Testis (tissue), 3 donors: ENCODE data around the gene PTEN. TPM values are rescaled to one million over a fixed set of nuclear protein-coding genes. Genes with fewer than 3 reads are reported as not detected.

Source experiments
- DNase-seq: peaks from one replicate; pipeline ENCODE4 v3.0.0-alpha.2; 2019
- H3K27ac ChIP-seq, 2 donors: fragments of 200-600 bp; sonication (generic); one replicate each; pipeline ENCODE4 v1.5.1; 2019
- H3K27me3 ChIP-seq: fragments of 200-600 bp; sonication (generic); one replicate; pipeline ENCODE4 v1.5.1; 2019
- H3K36me3 ChIP-seq: fragments of 200-600 bp; sonication (generic); one replicate; pipeline ENCODE4 v1.5.1; 2017; ENCODE audit warnings: low read depth; ENCODE audit errors: missing control alignments
- H3K4me1 ChIP-seq: fragments of 200-600 bp; sonication (generic); one replicate; pipeline ENCODE4 v1.5.1; 2019
- H3K4me3 ChIP-seq, 2 donors: fragments of 200-600 bp; sonication (generic); one replicate each; pipeline ENCODE4 v1.5.1; 2017 to 2019
- H3K9me3 ChIP-seq: fragments of 200-600 bp; sonication (generic); one replicate; pipeline ENCODE4 v1.5.1; 2017
- POLR2A ChIP-seq: fragments of 450-650 bp; IDR thresholded peaks from one replicate; pipeline ENCODE4 v1.6.1; 2017; ENCODE audit warnings: antibody characterized with exemption, mild to moderate bottlenecking, moderate library complexity
- WGBS, 2 donors: methylation state at CpG; one replicate each; pipeline ENCODE4 v1.1.5; 2018; 5-methylcytosine and 5-hydroxymethylcytosine counted together
- intact Hi-C: fragments of 100-400 bp; cut with DNase I; formaldehyde crosslinking; loops from one replicate; pipeline ENCODE4 v1.15.1; 2023; ENCODE audit warnings: low total_unique reads
- polyA plus RNA-seq: library from polyadenylated mRNA; stranded (reverse); fragments of 350-450 nt; fragmentation: Illumina TruSeq; extraction: RNeasy Lipid Tissue Mini Kit (QIAGEN cat#74804); gene quantifications from one replicate; pipeline ENCODE4 v1.2.3, GENCODE V29; 2014; ENCODE audit warnings: low read depth, low replicate concordance; ENCODE audit not compliant: insufficient read depth
- total RNA-seq, 2 donors: library from RNA; depleted of rRNA; stranded (reverse); fragments of >200 nt; gene quantifications; one replicate each; pipeline ENCODE4 v1.2.3, GENCODE V29; 2016
- TF ChIP-seq, protein P1 (sequence below), 3 experiments: fragments of 450-650 bp in 2 of 3; fragments of 200-600 bp in 1 of 3; sonication (generic) in 1 of 3; IDR thresholded peaks; one replicate each; pipeline ENCODE4 v1.5.1; 2016 to 2019; ENCODE audit warnings: antibody characterized with exemption in 3 of 3, mild to moderate bottlenecking in 2 of 3, moderate library complexity in 1 of 3

PTEN gene
- total and polyA plus RNA-seq, 3 donors from 2014 or later: 85.4 to 118 (median 96.8) TPM

DNA sequence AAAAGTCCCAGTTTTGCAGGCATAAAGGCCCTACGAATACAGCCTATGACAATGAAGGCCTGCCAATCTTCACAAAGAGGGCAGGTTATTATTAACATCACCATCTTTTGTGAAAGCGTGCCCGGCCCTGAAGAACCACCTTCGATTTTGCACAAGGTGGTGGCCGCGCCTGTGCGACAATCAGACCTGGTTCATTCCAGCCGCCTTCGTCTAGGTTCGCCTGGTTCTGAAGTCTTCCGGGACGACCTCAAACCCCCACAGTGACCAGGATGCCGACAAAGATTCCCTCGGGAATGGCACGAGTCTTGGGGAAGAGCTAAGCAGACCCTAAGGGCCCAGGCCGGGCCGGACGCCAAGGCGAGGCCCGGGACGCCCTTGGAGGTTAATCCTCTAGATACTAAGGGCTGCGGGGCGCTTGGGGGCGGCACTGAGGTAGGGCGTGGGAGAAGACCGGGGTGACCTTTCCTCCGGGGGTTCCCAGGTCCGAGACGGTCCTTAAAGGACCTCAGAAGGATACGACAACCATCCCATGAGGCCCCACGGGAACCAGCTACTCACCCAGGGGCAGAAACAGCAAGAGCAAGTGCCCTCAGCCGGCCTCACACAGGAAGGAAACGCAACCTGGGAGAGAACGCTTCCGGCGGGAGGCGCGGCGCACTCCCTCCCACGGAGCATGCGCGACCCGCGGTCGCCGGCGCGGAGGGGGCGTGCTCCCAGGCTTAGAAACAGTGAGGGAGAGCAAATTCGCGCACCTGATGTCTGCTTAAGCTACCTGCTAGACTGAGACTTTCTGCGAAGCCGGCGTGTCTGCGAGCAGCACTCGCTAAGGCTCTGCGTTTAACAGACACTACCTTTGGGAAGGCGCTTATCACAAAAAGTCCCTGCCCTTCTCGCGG, 45.6 kb upstream of the PTEN start, which contains the start of gene ATAD1:
Gene ATAD1, minus strand, starts transcription at position 618 of the 896 bp plus-strand sequence. CDS start 3,627 bp downstream, outside the sequence.
- peaks cover 3% of the 10 kb centered on the region for H3K4me1 ChIP-seq
- no peaks in the 10 kb centered on the region for H3K36me3 ChIP-seq
- H3K27ac ChIP-seq: peak within 1 kb of the TSS; percentile 81 to 89
- TF ChIP-seq, protein P1, sequence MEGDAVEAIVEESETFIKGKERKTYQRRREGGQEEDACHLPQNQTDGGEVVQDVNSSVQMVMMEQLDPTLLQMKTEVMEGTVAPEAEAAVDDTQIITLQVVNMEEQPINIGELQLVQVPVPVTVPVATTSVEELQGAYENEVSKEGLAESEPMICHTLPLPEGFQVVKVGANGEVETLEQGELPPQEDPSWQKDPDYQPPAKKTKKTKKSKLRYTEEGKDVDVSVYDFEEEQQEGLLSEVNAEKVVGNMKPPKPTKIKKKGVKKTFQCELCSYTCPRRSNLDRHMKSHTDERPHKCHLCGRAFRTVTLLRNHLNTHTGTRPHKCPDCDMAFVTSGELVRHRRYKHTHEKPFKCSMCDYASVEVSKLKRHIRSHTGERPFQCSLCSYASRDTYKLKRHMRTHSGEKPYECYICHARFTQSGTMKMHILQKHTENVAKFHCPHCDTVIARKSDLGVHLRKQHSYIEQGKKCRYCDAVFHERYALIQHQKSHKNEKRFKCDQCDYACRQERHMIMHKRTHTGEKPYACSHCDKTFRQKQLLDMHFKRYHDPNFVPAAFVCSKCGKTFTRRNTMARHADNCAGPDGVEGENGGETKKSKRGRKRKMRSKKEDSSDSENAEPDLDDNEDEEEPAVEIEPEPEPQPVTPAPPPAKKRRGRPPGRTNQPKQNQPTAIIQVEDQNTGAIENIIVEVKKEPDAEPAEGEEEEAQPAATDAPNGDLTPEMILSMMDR (IDR thresholded peaks at IDR 0.05): peak in 1 of 3 experiments; percentile 22
- TF ChIP-seq POLR2A: no peak
- H3K9me3 ChIP-seq: no peaks in the 10 kb centered on the region
- intact Hi-C loops: no loop called here
- WGBS, 2 donors: 0% methylated on average over 28 to 54 of the region's 60 CpGs
- DNase-seq: peak; percentile 90
- H3K4me3 ChIP-seq: peak within 1 kb of the TSS; percentile 77 to 89
- no peaks in the 10 kb centered on the region for H3K27me3 ChIP-seq

DNA sequence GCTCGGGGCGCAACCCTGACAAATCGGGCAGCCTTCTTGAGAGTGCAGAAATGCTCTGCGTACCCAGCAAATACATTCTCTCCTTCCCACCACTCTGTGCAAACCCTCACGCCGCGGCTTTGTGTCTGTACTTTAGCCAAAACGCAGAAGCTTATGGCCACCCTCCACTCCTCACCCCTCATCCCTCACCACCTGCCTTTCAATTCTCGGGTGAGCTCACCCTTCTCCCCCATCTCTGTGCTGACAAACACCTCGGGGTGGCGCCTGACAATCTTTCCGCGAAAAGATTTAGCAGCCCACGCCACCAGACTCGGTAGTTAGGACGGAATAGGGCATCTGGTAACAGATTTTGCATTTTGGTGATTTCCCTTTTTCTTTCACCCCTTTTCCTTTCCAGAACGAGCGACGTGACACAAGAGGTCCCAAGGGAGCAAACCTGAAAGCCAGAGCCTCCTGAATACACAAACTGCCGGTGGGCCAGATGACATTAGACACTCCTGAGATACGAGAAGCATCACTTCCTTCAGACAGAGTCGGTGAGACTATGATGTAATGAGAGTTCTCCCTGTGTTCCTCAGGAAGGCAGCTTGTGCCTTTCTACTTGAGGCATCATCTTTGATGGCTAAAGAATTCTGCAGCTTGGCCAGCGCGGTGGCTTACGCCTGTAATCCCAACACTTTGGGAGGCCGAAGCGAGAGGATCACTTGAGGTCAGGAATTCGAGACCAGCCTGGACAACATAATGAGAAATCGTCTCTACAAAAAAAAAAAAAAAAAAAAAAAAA, 44.7 kb upstream of the PTEN start:
- intact Hi-C loops: no loop called here
- Histone ChIP-seq H3K27ac (peak overlapping the region; percentile 81 to 89), H3K4me1 (peaks cover 3% of the 10 kb centered on the region), H3K4me3 (peak overlapping the region; percentile 77 to 89), H3K27me3 (no peaks in the 10 kb centered on the region), H3K9me3 (no peaks in the 10 kb centered on the region), H3K36me3 (no peaks in the 10 kb centered on the region)
- TF ChIP-seq, protein P1 (IDR thresholded peaks at IDR 0.05): no peak
- TF ChIP-seq POLR2A: no peak
- WGBS, 2 donors: 15 to 16% methylated on average over 29 of the region's 29 CpGs
- peak; percentile 34 for DNase-seq

DNA sequence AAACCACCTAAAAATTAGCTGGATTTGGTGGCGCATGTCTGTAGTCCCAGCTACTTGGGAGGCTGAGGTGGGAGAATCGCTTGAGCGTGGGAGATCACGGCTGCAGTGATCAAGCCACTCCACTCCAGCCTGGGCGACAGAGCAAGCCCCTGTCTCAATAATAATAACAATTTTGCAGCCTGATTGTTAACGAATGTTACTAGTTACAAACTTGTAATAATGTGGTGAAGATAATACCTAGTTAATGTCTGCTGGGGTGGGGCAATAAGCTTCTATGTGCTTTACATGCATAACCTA, 44.2 kb upstream of the PTEN start:
- Histone ChIP-seq H3K9me3 (no peaks in the 10 kb centered on the region), H3K27me3 (no peaks in the 10 kb centered on the region), H3K27ac (no peak overlapping the region), H3K4me3 (peak overlapping the region in 1 of 2 donors; percentile 89), H3K4me1 (peaks cover 3% of the 10 kb centered on the region), H3K36me3 (no peaks in the 10 kb centered on the region)
- WGBS, 2 donors: 58 to 72% methylated on average over 6 of the region's 6 CpGs
- DNase-seq: no peak
- intact Hi-C loops: no loop called here
- no peak for TF ChIP-seq POLR2A
- TF ChIP-seq, protein P1 (IDR thresholded peaks at IDR 0.05): no peak

DNA sequence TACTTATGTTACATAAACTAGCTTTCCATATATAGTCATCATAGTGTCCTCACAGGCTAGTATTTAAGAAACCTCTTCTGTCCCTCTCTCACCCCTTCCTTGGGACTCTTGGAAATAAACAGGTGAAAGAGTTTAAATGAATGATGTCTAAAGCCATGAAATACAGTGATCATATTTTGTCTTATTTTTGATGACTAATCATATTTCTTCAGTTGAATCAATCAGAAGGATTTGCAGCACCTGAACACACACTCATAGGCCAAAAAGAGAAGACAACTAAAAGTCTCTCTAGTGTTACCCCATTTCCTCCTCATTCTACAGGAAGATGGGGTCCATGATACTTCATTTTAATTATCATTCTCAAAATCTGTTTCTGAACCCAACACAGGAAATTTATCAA, 36.8 kb upstream of the PTEN start:
- Histone ChIP-seq H3K4me1 (no peaks in the 10 kb centered on the region), H3K4me3 (no peak overlapping the region), H3K27me3 (no peaks in the 10 kb centered on the region), H3K36me3 (no peaks in the 10 kb centered on the region), H3K27ac (no peak overlapping the region), H3K9me3 (no peaks in the 10 kb centered on the region)
- no peak for DNase-seq
- intact Hi-C loops: no loop called here
- TF ChIP-seq POLR2A: no peak
- TF ChIP-seq, protein P1 (IDR thresholded peaks at IDR 0.05): no peak
